ENCODE results near the gene CEP70.

- no peak for TF ChIP-seq CTCF (IDR thresholded peaks at IDR 0.05; ENCODE audit: low read depth, low read length, missing input control)
- no peak for TF ChIP-seq ZBTB33 (IDR thresholded peaks at IDR 0.05)
- TF ChIP-seq JUND (IDR thresholded peaks at IDR 0.05) = no peak
Measured at GRCh38 chr3:138448631-138449030, 145.4 kb downstream of the CEP70 start.

Measured in liver (tissue), 3 donors.